VCaP (cell line): ENCODE results near the gene COL19A1.
"Not testable (repeated sequence)": the region's sequence is repeated elsewhere in the genome, so short reads cannot be mapped to it uniquely, and the experiment has no call there.

Experiments
- H3K27ac ChIP-seq: fragments of 450-650 bp; 2 replicates; pipeline ENCODE4 v1.5.1; 2017
- CTCF ChIP-seq: fragments of 450-650 bp; conservative IDR thresholded peaks from 2 replicates; pipeline ENCODE4 v1.5.1; 2017; ENCODE audit warnings: mild to moderate bottlenecking, moderate library complexity

Gene COL19A1

GRCh38 chr6:69866351-69866769, at the start of gene COL19A1:
COL19A1 (plus strand) TSS chr6:69866556; CDS start chr6:69879568, 13,012 bp downstream.
- no peak within 1 kb of the TSS for H3K27ac ChIP-seq
- no peak for TF ChIP-seq CTCF

GRCh38 chr6:69816569-69816968, 49.8 kb upstream of the COL19A1 start:
- H3K27ac ChIP-seq = no peak overlapping the region

GRCh38 chr6:69817358-69817757, 49.0 kb upstream of the COL19A1 start:
- no peak overlapping the region for H3K27ac ChIP-seq
- TF ChIP-seq CTCF = no peak

More at GRCh38 chr6:69816569-69816968, 49.8 kb upstream of the COL19A1 start:
- no peak for TF ChIP-seq CTCF

GRCh38 chr6:69818223-69818930, 48.0 kb upstream of the COL19A1 start:
- H3K27ac ChIP-seq = no peak overlapping the region
- TF ChIP-seq CTCF = no peak

GRCh38 chr6:69819138-69819537, 47.2 kb upstream of the COL19A1 start:
- TF ChIP-seq CTCF = no peak
- no peak overlapping the region for H3K27ac ChIP-seq

GRCh38 chr6:69820018-69820417, 46.3 kb upstream of the COL19A1 start:
- no peak for TF ChIP-seq CTCF
- no peak overlapping the region for H3K27ac ChIP-seq

- H3K27ac ChIP-seq = no peak overlapping the region
- TF ChIP-seq CTCF = no peak
Measured at GRCh38 chr6:69820438-69820837, 45.9 kb upstream of the COL19A1 start.

- H3K27ac ChIP-seq = not testable (repeated sequence)
Measured at GRCh38 chr6:69824355-69824754, 42.0 kb upstream of the COL19A1 start.
